Measurements from ENCODE around the gene LRRC10. TPM values are rescaled to one million over a fixed set of nuclear protein-coding genes. Genes with fewer than 3 reads are reported as not detected.

Gene LRRC10
- total and polyA plus RNA-seq, 8 donors: 0.09 to 0.14 TPM; not detected in 6

DNA sequence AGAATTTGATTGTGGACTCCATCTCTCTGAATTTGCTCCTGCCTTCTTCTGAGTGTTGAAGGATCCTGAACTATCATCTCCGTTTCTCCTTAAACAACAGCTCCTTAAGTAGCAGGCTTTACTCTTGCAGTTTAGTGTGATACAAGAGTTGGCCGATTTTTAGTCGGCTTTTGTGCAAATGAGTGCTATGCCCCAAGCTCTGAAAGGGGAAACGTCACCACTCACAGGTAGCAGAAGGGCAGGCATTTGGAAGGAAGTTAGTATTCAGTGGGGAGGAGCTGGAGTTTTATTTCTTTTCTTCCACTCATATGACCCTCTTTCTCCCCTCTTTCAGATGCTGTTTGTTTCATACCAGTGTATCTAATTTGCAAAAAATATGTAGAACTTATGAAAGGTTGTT is 36.5 kb upstream of the LRRC10 start:
- no peak overlapping the region for H3K4me3 ChIP-seq
- H3K36me3 ChIP-seq: no peaks in the 10 kb centered on the region
- intact Hi-C loops (cut with DNase I): no loop called here
- TF ChIP-seq, protein P1, sequence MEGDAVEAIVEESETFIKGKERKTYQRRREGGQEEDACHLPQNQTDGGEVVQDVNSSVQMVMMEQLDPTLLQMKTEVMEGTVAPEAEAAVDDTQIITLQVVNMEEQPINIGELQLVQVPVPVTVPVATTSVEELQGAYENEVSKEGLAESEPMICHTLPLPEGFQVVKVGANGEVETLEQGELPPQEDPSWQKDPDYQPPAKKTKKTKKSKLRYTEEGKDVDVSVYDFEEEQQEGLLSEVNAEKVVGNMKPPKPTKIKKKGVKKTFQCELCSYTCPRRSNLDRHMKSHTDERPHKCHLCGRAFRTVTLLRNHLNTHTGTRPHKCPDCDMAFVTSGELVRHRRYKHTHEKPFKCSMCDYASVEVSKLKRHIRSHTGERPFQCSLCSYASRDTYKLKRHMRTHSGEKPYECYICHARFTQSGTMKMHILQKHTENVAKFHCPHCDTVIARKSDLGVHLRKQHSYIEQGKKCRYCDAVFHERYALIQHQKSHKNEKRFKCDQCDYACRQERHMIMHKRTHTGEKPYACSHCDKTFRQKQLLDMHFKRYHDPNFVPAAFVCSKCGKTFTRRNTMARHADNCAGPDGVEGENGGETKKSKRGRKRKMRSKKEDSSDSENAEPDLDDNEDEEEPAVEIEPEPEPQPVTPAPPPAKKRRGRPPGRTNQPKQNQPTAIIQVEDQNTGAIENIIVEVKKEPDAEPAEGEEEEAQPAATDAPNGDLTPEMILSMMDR (IDR thresholded peaks at IDR 0.05): no peak
- ATAC-seq (no peak), DNase-seq (no peak)
- no peaks in the 10 kb centered on the region for H3K9me3 ChIP-seq
- no peak overlapping the region for H3K27ac ChIP-seq
- H3K4me1 ChIP-seq: no peaks in the 10 kb centered on the region
- H3K27me3 ChIP-seq: no peaks in the 10 kb centered on the region

DNA sequence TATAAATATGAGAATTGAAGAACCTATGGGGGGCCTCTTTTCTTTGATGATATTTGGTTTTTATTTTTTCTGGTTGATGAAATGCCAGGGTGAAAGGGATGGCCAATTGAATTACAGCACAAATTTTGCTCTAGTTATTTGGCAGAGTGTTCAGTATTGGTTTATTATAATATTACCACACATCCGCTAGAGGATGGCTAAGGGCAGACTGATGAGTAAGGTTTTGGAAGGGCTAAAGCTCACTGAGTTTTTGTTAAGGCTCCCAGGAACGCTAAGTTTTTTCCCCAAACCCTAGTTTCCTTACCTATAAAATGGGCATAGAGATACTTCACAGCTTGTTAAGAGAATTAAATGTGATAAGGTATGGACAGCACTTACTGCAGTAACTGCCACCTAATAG is 34.3 kb upstream of the LRRC10 start:
- TF ChIP-seq, protein P1 (IDR thresholded peaks at IDR 0.05): no peak
- intact Hi-C loops (cut with DNase I): no loop called here
- Histone ChIP-seq H3K27ac (no peak overlapping the region), H3K4me1 (no peaks in the 10 kb centered on the region), H3K4me3 (no peak overlapping the region), H3K27me3 (no peaks in the 10 kb centered on the region), H3K9me3 (no peaks in the 10 kb centered on the region), H3K36me3 (no peaks in the 10 kb centered on the region)
- DNase-seq (no peak), ATAC-seq (no peak)

DNA sequence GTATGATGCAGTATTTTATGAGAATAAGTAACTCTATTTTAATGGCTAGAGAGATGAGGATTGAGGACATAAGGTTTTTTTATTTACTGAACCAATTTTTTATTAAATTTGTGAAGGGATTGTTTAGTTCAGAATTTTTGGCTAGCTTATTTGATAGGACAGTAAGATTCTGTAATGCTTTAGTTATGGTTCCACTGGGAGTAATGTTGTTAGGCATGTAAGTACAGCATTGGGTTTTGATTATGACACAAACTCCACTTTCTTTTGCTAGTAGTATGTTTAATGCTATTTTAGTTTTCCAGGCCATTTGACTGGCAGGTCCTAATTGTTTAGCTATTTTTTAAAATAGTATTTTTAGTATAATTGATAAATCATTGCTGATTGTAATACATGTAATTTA is 33.8 kb upstream of the LRRC10 start:
- intact Hi-C loops (cut with DNase I): no loop called here
- no peaks in the 10 kb centered on the region for H3K27me3 ChIP-seq
- DNase-seq (no peak), ATAC-seq (no peak)
- no peak overlapping the region for H3K4me3 ChIP-seq
- H3K36me3 ChIP-seq: no peaks in the 10 kb centered on the region
- TF ChIP-seq, protein P1 (IDR thresholded peaks at IDR 0.05): no peak
- H3K9me3 ChIP-seq: no peaks in the 10 kb centered on the region
- H3K27ac ChIP-seq: no peak overlapping the region
- H3K4me1 ChIP-seq: no peaks in the 10 kb centered on the region

DNA sequence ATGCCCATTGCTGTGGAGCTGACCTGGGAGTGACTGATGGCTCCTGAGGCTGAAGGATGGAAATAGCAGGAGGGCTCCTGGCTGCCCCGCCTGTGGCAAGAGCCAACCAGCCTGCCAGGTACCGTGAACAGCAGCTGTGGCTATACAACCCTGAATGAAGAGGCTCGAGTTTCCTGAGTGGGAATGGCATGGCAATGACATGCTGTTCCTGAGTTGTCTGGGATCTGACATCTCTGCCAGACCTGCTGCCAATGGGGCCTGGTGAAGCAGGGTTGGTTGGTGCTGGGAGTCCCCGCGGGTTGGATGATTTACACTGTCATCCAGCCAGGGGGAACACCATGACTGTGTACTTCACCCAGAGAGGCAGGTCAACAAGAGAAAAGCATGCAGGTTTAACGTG is 31.8 kb upstream of the LRRC10 start:
- H3K4me1 ChIP-seq: no peaks in the 10 kb centered on the region
- H3K4me3 ChIP-seq: no peak overlapping the region
- ATAC-seq (no peak), DNase-seq (no peak)
- no peaks in the 10 kb centered on the region for H3K27me3 ChIP-seq
- no peaks in the 10 kb centered on the region for H3K36me3 ChIP-seq
- no peak overlapping the region for H3K27ac ChIP-seq
- H3K9me3 ChIP-seq: no peaks in the 10 kb centered on the region
- intact Hi-C loops (cut with DNase I): no loop called here
- TF ChIP-seq, protein P1 (IDR thresholded peaks at IDR 0.05): no peak

DNA sequence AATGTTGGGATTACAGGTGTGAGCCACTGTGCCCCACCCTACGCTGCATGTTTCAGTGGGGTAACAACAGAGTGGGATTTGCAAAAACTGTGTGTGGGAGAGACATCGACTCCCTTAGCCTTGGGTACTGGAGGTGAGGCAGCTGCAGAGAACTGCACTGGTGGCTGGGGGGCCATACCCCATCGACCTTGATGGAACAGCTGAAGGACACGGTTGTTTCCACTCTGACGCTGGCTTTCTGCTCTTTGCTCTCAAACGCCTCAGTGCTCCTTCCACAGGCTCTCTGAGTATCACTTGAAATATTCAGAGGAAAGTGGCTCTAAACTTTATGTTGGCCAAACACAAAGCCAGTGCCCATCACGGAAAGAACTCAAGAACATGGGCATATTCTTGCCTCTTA is 30.8 kb upstream of the LRRC10 start:
- Histone ChIP-seq H3K27me3 (no peaks in the 10 kb centered on the region), H3K27ac (no peak overlapping the region), H3K9me3 (no peaks in the 10 kb centered on the region), H3K4me1 (no peaks in the 10 kb centered on the region), H3K36me3 (no peaks in the 10 kb centered on the region), H3K4me3 (no peak overlapping the region)
- TF ChIP-seq, protein P1 (IDR thresholded peaks at IDR 0.05): no peak
- ATAC-seq: no peak
- no peak for DNase-seq
- intact Hi-C loops (cut with DNase I): no loop called here
